HG03439 (cell line): ENCODE measurements around the gene SCYGR3.
"Not testable (repeated sequence)": the region's sequence is repeated elsewhere in the genome, so short reads cannot be mapped to it uniquely, and the experiment has no call there.

ENCODE experiments used
- ATAC-seq: cut with Tn5 transposase; IDR thresholded peaks from one replicate; pipeline ENCODE4 v1.9.1; 2021; ENCODE audit warnings: mild to moderate bottlenecking, moderate library complexity; ENCODE audit not compliant: unreplicated experiment

The SCYGR3 gene

GRCh38 chr2:227614246-227614645, 394 bp downstream of the SCYGR3 start:
- no peak for ATAC-seq

- ATAC-seq = no peak
Measured at GRCh38 chr2:227613272-227613660, 1.4 kb downstream of the SCYGR3 start.

- ATAC-seq = no peak
Measured at GRCh38 chr2:227612546-227613271, 1.9 kb downstream of the SCYGR3 start.

GRCh38 chr2:227610123-227610522, 4.5 kb downstream of the SCYGR3 start:
- ATAC-seq = no peak

- peak; percentile 57 for ATAC-seq
Measured at GRCh38 chr2:227608561-227609338, 5.9 kb downstream of the SCYGR3 start.

GRCh38 chr2:227607941-227608340, 6.7 kb downstream of the SCYGR3 start:
- ATAC-seq = no peak

GRCh38 chr2:227606476-227606875, 8.2 kb downstream of the SCYGR3 start:
- ATAC-seq = no peak

GRCh38 chr2:227602358-227602757, 12.3 kb downstream of the SCYGR3 start:
- ATAC-seq = no peak

GRCh38 chr2:227598835-227599503, 15.7 kb downstream of the SCYGR3 start, which contains the start of gene SCYGR2:
TSS of gene SCYGR2 (plus strand) at chr2:227598893. CDS start at chr2:227598893, 0 bp downstream.
- not testable (repeated sequence) for ATAC-seq

GRCh38 chr2:227597998-227598397, 16.6 kb downstream of the SCYGR3 start:
- ATAC-seq = no peak

GRCh38 chr2:227597036-227597435, 17.6 kb downstream of the SCYGR3 start:
- ATAC-seq = no peak

- no peak for ATAC-seq
Measured at GRCh38 chr2:227595797-227596196, 18.8 kb downstream of the SCYGR3 start.

GRCh38 chr2:227592694-227593387, 21.8 kb downstream of the SCYGR3 start:
- no peak for ATAC-seq

GRCh38 chr2:227582369-227582768, 32.3 kb downstream of the SCYGR3 start:
- no peak for ATAC-seq

- no peak for ATAC-seq
Measured at GRCh38 chr2:227579791-227580190, 34.8 kb downstream of the SCYGR3 start.

GRCh38 chr2:227578642-227579041, 36.0 kb downstream of the SCYGR3 start:
- no peak for ATAC-seq

- ATAC-seq = no peak
Measured at GRCh38 chr2:227577555-227577954, 37.1 kb downstream of the SCYGR3 start.

- ATAC-seq = no peak
Measured at GRCh38 chr2:227576812-227577211, 37.8 kb downstream of the SCYGR3 start.

- ATAC-seq = no peak
Measured at GRCh38 chr2:227576110-227576509, 38.5 kb downstream of the SCYGR3 start.

GRCh38 chr2:227570615-227571014, 44.0 kb downstream of the SCYGR3 start:
- no peak for ATAC-seq

GRCh38 chr2:227568852-227569169, 45.8 kb downstream of the SCYGR3 start:
- no peak for ATAC-seq
